Keratinocyte (primary cell): Measurements from ENCODE around the gene P2RY11. TPM values are rescaled to one million over a fixed set of nuclear protein-coding genes. Genes with fewer than 3 reads are reported as not detected.

Experiments
- DNase-seq: peaks from one replicate; pipeline ENCODE4 v3.0.0-alpha.2; 2011; ENCODE audit warnings: low read depth, missing footprints, low spot score
- FAIRE-seq: peaks from 2 replicates; lab custom pipeline; 2011; peaks lifted over from hg19 to GRCh38; lab: Jason Lieb, UNC
- H2AFZ ChIP-seq: 2 replicates; pipeline ENCODE4 v1.6.0; 2012; ENCODE audit warnings: low read length, control low read depth, inconsistent platforms; ENCODE audit not compliant: control insufficient read depth
- H3K27ac ChIP-seq: 2 replicates; pipeline ENCODE4 v1.5.1; 2011; ENCODE audit warnings: low read length; ENCODE audit not compliant: control insufficient read depth, insufficient read depth
- H3K27me3 ChIP-seq: 3 replicates; pipeline ENCODE4 v1.6.0; 2011; ENCODE audit warnings: low read length; ENCODE audit not compliant: control insufficient read depth, insufficient read depth; ENCODE audit errors: extremely low read depth
- H3K36me3 ChIP-seq, 2 experiments: 2 replicates in 1 of 2; 3 replicates in 1 of 2; pipeline ENCODE4 v1.5.1; 2011; ENCODE audit warnings: low read length in 2 of 2, mild to moderate bottlenecking in 1 of 2; ENCODE audit not compliant: control insufficient read depth in 2 of 2, insufficient read depth in 2 of 2; ENCODE audit errors: extremely low read depth in 1 of 2
- H3K4me1 ChIP-seq: 3 replicates; pipeline ENCODE4 v1.5.1; 2011; ENCODE audit warnings: low read length; ENCODE audit not compliant: control insufficient read depth, insufficient read depth; ENCODE audit errors: extremely low read depth
- H3K4me2 ChIP-seq: 3 replicates; pipeline ENCODE4 v1.6.0; 2011; ENCODE audit warnings: low read depth, low read length; ENCODE audit not compliant: control insufficient read depth, insufficient read depth; ENCODE audit errors: extremely low read depth
- H3K4me3 ChIP-seq, 3 experiments: fragments of 200-600 bp in 1 of 3; sonication (generic) in 1 of 3; 2 replicates in 2 of 3; 3 replicates in 1 of 3; pipeline ENCODE4 v1.5.1; 2011 to 2016; ENCODE audit warnings: low read length in 3 of 3, mild to moderate bottlenecking in 3 of 3, control low read depth in 2 of 3, inconsistent platforms in 1 of 3, low read depth in 1 of 3, mixed read lengths in 1 of 3, mixed run types in 1 of 3, moderate library complexity in 1 of 3; ENCODE audit not compliant: control insufficient read depth in 2 of 3, insufficient read depth in 2 of 3; ENCODE audit errors: extremely low read depth in 1 of 3
- H3K79me2 ChIP-seq: 2 replicates; pipeline ENCODE4 v1.6.0; 2012; ENCODE audit warnings: low read length; ENCODE audit not compliant: control insufficient read depth, insufficient read depth
- H3K9ac ChIP-seq: 3 replicates; pipeline ENCODE4 v1.6.0; 2011; ENCODE audit warnings: low read length; ENCODE audit not compliant: control insufficient read depth, insufficient read depth; ENCODE audit errors: extremely low read depth
- H3K9me1 ChIP-seq: 3 replicates; pipeline ENCODE4 v1.6.0; 2011; ENCODE audit warnings: low read length; ENCODE audit not compliant: control insufficient read depth, insufficient read depth; ENCODE audit errors: extremely low read depth
- H3K9me3 ChIP-seq: 2 replicates; pipeline ENCODE4 v1.5.1; 2012; ENCODE audit warnings: low read depth, low read length; ENCODE audit not compliant: control insufficient read depth
- H4K20me1 ChIP-seq: 3 replicates; pipeline ENCODE4 v1.6.0; 2011; ENCODE audit warnings: low read length; ENCODE audit not compliant: control insufficient read depth, insufficient read depth; ENCODE audit errors: extremely low read depth
- EZH2 ChIP-seq: IDR thresholded peaks from one replicate; pipeline ENCODE4 v1.6.1; 2012; ENCODE audit warnings: inconsistent platforms, mild to moderate bottlenecking, low read length, moderate library complexity
- dilution Hi-C: fragments of 300-500 bp; cut with MboI; formaldehyde crosslinking; loops from one replicate; pipeline ENCODE4 v1.7.0; 2020; ENCODE audit warnings: low sequenced_read_pairs; ENCODE audit not compliant: extremely low pct_ligation_motif_present
- polyA plus RNA-seq, 5 experiments: library from polyadenylated mRNA; depleted of rRNA in 3 of 5; stranded (reverse) in 3 of 5; stranded (forward) in 1 of 5; unstranded in 1 of 5; fragments of >200 nt; gene quantifications; 1 replicate in 1 of 5; 2 replicates in 3 of 5; 3 replicates in 1 of 5; pipeline versions ENCODE4 v1.2.1 to v1.2.3, GENCODE V29; 2011 to 2012; ENCODE audit warnings: missing spikeins in 2 of 5, low read depth in 1 of 5, low replicate concordance in 1 of 5
- TF ChIP-seq, protein P1 (sequence below), 3 experiments: IDR thresholded peaks in 1 of 3; conservative IDR thresholded peaks in 1 of 3; optimal IDR thresholded peaks in 1 of 3; 2 replicates in 2 of 3; 3 replicates in 1 of 3; pipeline versions ENCODE3 to v1.5.1; 2011; ENCODE audit warnings: low read length in 3 of 3, mild to moderate bottlenecking in 3 of 3, moderate library complexity in 2 of 3, control low read depth in 1 of 3, inconsistent platforms in 1 of 3; ENCODE audit not compliant: insufficient read depth in 2 of 3; ENCODE audit errors: extremely low read depth in 1 of 3

Gene P2RY11
- polyA plus RNA-seq, 1 donor (not counting 4 experiments of a cell fraction or from before 2014, with no cell fraction given) = 3.2 TPM

DNA sequence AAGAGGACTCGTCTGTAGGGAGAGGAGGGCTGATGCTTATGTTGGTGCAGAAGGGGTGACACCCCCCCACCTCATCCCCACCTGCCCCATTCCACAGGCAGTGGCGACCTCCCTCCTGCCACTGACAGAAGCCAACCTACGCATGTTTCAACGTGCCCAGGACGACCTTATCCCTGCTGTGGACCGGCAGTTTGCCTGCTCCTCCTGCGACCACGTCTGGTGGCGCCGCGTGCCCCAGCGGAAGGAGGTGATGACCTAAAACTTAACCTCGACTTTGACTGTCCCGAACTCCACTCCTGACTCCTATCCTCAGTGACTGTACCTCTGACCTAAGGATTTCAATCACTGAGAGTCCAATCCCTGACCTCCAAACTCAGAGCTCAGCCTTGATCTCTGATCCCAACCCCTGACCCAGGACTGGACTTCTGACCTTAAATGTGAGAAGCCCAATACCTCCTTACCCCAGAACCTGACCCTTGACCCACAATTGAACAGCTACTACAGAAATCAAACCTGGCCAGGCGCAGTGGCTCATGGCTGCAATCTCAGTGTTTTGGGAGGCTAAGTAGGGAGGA lies 21.6 kb upstream of the P2RY11 start:
- TF ChIP-seq, protein P1, sequence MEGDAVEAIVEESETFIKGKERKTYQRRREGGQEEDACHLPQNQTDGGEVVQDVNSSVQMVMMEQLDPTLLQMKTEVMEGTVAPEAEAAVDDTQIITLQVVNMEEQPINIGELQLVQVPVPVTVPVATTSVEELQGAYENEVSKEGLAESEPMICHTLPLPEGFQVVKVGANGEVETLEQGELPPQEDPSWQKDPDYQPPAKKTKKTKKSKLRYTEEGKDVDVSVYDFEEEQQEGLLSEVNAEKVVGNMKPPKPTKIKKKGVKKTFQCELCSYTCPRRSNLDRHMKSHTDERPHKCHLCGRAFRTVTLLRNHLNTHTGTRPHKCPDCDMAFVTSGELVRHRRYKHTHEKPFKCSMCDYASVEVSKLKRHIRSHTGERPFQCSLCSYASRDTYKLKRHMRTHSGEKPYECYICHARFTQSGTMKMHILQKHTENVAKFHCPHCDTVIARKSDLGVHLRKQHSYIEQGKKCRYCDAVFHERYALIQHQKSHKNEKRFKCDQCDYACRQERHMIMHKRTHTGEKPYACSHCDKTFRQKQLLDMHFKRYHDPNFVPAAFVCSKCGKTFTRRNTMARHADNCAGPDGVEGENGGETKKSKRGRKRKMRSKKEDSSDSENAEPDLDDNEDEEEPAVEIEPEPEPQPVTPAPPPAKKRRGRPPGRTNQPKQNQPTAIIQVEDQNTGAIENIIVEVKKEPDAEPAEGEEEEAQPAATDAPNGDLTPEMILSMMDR (optimal IDR thresholded peaks at IDR 0.05 in 1 of 3, IDR thresholded peaks at IDR 0.05 in 1 of 3, conservative IDR thresholded peaks at IDR 0.05 in 1 of 3; ENCODE audit: extremely low read depth in 1 of 3, insufficient read depth in 2 of 3, low read length in 3 of 3) = no peak
- TF ChIP-seq EZH2 = no peak
- H3K36me3 ChIP-seq = peaks cover 0 to 21% of the 10 kb centered on the region in 2 experiments
- no peaks in the 10 kb centered on the region for H3K9me1 ChIP-seq
- H3K27me3 ChIP-seq = no peaks in the 10 kb centered on the region
- no peaks in the 10 kb centered on the region for H4K20me1 ChIP-seq
- H3K27ac ChIP-seq = no peak overlapping the region
- no peaks in the 10 kb centered on the region for H3K4me1 ChIP-seq
- no peak for FAIRE-seq
- no peak overlapping the region for H3K9ac ChIP-seq
- dilution Hi-C loops = loop anchor here (25.0 kb wide), 1 partner anchor 153 kb away; the partner anchor contains the start of gene OLFM2
- H2AFZ ChIP-seq = no peak overlapping the region
- no peak overlapping the region for H3K4me3 ChIP-seq
- no peak overlapping the region for H3K4me2 ChIP-seq
- DNase-seq = no peak
- no peaks in the 10 kb centered on the region for H3K79me2 ChIP-seq
- H3K9me3 ChIP-seq = no peaks in the 10 kb centered on the region

- Histone ChIP-seq H2AFZ (no peak overlapping the region), H3K4me3 (no peak overlapping the region), H3K4me2 (no peak overlapping the region), H4K20me1 (no peaks in the 10 kb centered on the region), H3K9me1 (no peaks in the 10 kb centered on the region), H3K27me3 (no peaks in the 10 kb centered on the region), H3K36me3 (peaks cover 0 to 21% of the 10 kb centered on the region in 2 experiments), H3K9me3 (no peaks in the 10 kb centered on the region), H3K4me1 (peaks cover 4% of the 10 kb centered on the region), H3K79me2 (no peaks in the 10 kb centered on the region), H3K9ac (no peak overlapping the region), H3K27ac (no peak overlapping the region)
- TF ChIP-seq, protein P1 (optimal IDR thresholded peaks at IDR 0.05 in 1 of 3, IDR thresholded peaks at IDR 0.05 in 1 of 3, conservative IDR thresholded peaks at IDR 0.05 in 1 of 3; ENCODE audit: extremely low read depth in 1 of 3, insufficient read depth in 2 of 3, low read length in 3 of 3) = no peak
- no peak for TF ChIP-seq EZH2
- FAIRE-seq (no peak), DNase-seq (no peak)
- dilution Hi-C loops = loop anchor here (25.0 kb wide), 1 partner anchor 154 kb away; the partner anchor contains the start of gene OLFM2
Observed at GRCh38 chr19:10091370-10091687, 20.2 kb upstream of the P2RY11 start.
